GM21526 (cell line): Measurements from ENCODE around the gene PTK7.
"Not testable (repeated sequence)": the region's sequence is repeated elsewhere in the genome, so short reads cannot be mapped to it uniquely, and the experiment has no call there.

Source experiments
- ATAC-seq: cut with Tn5 transposase; IDR thresholded peaks from one replicate; pipeline ENCODE4 v1.9.1; 2021; ENCODE audit warnings: moderate library complexity; ENCODE audit not compliant: unreplicated experiment, low FRiP score

PTK7 gene

GRCh38 chr6:43075670-43076463, at the start of gene PTK7:
Gene PTK7, plus strand, starts transcription at chr6:43076314. Its CDS starts 175 bp downstream, at chr6:43076489.
- ATAC-seq, result no peak

GRCh38 chr6:43026365-43026764, 49.7 kb upstream of the PTK7 start:
- no peak for ATAC-seq

- ATAC-seq, result no peak
These were observed 47.0 kb upstream of the PTK7 start for GRCh38 chr6:43029120-43029519.

- no peak for ATAC-seq
These were observed 43.8 kb upstream of the PTK7 start for GRCh38 chr6:43032326-43032725.

DNA sequence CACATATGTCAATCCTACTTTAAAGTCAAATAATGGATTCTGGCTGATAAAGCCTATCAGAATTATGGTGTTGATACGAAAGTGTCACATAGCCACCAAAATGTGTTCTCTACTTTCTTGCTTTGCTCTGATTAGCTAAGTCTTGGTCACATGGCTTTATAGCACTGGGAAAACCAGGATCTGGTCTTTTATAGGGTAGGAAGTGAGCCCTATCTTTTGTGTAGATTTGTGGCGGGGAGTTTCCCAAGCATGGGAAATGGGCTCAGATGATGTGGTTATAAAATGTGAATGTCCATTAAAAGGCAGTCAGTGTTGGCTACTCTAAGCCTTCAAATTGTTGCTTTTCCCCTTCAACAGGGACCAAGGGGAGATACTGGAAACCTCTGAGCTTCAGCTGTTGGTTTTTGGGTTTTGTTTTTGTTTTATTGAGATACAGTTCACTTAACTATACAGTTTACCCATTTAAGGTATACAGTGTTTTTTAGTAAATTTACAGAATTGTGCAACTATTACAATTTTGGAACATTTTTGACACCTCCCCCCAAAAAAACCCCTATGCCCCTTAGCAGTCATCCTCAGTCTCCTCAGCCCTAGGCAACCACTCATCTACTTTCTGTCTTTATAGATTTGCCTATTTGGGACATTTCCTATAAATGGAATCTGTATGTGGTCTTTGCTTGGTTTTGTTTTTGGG, 42.5 kb upstream of the PTK7 start:
- ATAC-seq, result no peak

- ATAC-seq, result no peak
These were observed 42.0 kb upstream of the PTK7 start for GRCh38 chr6:43034190-43034525.

DNA sequence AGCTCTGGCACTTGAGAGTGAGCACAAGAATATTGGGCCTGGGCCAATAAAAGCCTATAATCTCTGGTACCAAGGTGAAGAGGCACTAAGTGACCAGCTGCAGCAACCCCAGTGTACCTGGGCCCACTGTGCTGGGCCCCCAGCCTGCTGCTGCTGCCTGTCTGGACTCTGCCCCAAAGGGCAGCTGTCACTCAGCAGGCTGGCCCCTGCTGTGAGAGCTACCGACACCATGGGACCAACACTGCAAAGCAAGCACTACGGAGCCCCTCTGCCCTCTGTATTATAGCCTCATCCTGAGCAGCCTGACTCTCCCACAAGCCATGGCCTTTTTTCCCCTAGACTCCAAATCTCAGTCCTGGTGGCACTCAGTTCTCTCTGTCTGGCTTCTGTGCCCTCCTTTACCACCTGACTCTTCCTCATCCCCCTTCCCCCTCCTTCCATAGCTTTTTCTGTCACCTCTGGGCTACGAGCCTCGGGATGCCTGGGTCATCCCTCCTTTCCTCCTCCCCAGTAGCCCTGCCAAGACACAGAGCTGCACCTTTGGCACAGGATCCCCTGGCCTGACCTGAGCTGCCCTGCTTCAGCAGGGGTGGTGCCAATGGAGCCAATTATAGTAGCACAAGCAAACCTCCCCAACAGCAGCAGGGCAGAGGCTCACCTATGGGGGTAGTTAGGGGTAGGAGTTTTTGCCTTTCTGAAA, 40.5 kb upstream of the PTK7 start:
- ATAC-seq, result no peak

DNA sequence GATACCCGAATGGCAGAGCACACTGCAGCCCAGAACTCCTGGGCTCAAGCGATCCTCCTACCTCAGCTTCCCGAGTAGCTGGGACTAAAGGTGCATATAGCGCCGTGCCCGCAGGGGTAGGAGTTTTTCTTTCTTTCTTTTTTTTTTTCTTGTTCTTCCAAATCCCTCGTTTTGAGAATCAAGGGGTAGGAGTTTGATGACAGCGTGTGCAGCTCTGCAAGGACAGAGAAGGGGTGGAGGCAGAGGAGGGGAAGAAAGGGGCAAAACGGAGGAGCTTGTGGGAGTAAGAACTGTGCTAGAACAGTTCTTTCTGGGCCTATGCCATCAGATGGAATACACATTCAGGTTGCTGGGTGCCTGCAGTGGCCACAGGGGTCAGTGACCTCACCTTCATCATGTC, 39.4 kb upstream of the PTK7 start:
- ATAC-seq, result no peak

DNA sequence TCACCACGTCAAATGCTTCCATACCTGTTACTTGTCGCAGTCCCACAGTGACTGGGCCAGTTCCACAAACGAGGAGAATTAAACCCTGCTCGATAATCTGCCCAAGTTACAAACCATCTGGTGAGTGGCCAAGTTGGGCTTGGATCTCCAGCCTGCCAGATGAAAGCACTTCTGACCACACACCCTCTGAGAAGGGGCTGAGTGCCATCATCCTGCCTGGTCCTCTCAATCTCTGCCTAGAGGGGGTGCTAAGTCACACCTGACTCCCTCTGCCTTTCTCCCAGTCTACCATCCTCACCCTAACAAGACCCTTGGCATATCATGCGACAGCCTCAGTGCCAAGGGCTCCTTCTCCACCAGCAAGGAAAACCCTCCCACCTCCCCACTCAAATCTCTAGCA, 38.9 kb upstream of the PTK7 start:
- ATAC-seq, result no peak

DNA sequence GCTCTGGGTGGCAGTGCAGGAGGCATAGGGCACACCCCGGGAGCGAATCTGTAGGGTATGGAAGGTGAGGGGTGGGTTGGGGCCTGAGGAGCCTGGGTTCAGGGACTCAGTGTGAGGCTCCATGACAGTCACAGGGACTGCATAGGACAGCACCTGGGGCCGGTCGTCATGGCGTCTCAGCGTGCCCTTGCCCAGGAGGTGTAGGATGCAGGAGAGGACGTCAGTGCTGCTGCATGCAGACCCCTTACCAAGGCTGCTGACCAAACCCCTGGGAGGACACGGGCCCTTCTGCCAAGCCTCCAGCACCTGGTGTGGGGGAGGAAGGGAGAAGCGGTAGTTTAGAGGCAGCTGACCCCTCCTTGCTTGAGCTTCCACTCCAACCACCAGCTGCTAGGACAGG, 38.4 kb upstream of the PTK7 start:
- no peak for ATAC-seq

DNA sequence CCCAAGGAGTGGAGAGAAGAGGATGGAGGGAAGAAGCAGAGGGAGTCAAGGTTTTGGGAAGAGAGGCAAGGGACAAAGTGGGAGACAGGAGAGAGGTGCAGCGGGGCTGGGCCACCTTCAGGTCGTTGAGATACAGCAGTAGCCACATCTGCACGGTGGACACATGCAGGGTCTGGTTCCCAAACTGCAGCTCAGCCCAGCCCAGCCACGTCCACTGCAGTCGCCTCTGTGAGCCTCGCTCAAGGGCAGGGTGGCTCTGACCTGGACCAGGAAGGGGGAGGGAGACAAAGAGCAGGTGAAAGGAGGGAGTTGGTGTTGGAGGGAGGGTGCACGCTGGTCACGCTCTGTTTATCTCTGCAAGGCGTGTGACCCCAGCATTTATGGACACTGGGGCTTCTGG, 37.4 kb upstream of the PTK7 start:
- ATAC-seq, result no peak

DNA sequence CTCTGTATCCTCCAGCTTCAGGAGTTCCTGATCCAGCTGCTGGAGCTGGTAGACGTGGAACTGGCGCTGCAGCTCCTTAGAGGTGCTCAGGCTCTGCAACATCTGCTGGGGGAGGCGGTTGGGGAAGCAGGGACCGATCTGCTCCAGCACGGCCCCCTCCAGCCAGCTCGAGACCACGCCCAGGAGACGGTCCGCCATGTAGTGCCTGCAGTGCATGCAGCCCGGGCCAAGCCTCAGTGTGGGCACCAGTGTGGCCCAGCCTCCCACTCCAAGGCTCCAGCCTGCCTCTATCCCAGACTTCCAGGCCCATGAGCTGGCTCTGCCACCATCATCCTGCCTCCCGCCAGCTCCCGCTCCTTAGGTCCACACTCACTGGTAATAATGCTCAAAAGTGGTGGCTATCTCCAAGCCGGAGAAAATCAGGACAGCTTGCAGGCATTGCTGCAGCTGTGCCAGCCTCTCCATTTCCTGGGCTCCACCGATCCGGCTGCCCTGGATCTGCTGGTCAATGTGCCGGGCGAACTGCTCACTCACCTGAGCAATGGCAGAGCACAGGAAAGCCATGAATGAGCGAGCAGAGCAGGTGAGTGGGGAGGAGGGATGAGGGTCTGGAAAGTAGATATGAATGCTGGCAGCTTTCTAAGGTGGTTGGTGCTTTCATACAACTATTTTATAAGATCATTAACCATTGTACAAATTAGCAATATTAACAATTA, 35.4 kb upstream of the PTK7 start:
- ATAC-seq, result no peak

GRCh38 chr6:43041475-43041874, 34.6 kb upstream of the PTK7 start:
- ATAC-seq, result not testable (repeated sequence)

DNA sequence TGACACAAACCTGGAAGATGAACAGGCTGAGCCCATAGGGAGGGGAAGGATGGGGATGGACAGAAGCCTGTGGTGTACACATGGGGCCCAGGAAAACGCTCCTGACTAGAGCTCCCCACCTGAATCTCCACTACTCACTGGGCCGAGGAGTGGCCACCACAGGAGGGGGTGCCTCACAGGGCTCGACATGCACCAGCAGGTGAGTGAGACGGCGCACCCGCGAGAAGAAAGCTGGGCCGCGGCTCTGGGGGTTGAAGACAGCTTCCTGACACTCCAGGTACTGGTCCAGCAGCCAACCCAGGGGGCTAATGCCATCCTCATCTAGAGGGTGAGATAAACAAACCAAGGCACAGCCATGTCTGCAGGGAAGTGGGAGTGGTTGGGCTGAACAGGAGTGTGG, 32.8 kb upstream of the PTK7 start:
- ATAC-seq, result no peak

GRCh38 chr6:43045371-43045930, 30.7 kb upstream of the PTK7 start:
- ATAC-seq, result no peak

DNA sequence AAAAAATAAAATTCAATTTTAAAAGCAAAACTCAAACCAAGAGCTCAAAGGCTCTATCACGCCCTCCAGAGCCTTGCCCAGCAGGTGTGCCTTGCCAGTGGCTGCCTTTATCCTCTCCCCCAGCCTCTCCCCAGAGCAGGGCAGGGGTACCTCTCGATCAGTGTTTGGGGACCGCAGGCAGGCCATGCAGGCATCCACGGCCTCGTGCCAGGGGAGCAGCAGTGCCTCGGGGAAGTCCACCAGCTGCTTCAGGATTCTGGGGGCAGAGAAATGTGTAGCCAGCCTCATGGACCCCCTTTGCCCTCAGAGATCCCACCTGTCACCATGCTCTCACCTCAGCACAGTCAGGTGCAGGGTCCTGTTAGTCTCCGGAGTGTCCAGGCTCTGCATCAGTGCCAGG, 28.1 kb upstream of the PTK7 start:
- ATAC-seq, result no peak

DNA sequence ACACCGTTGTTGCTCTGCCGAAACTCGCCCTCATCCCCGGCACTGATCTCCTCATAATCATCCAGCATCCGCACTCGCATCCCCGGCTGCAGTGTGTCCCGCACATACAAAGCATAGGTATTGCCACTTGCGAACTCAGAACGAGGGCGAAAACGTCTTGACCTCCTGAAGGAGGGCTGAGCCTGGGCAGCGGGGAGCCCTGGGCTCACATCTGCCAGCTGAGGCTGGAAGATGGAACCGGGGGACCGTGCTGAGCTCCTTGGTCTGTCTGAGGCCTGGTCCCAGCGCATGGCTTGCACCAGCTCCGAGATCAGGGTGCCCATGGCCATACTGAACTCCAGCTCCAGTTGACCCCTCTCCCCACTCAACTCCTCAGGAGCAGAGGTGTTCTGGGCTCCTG, 25.1 kb upstream of the PTK7 start:
- ATAC-seq, result no peak

DNA sequence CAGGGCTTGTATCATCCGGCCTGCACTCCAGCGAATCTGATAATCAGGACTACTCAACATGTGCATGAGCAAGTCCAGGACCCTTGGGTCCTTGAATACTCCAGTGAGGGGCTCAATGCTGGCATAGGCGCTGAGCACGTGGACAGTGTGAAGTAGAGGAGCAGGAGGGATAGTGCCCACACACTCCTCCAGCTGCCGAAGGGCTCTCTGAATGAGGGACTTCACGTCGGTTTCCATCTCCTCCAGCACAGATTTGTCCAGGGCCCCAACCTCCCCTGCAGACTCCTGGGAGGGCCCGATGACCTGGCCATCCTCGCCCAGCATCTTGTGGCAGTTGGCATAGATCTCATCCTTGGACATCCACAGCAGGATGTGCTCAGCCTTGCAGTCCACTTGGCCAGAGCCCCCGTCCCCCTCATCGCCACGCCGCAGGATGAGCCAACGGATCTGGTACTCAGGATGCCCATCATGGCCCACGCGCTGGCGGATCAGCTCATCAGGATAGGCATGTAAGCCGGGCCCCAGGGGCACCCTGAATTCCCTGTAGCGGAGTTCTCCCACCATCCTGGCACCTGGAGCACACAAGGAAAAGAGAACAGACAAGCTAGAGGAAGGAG, 23.8 kb upstream of the PTK7 start:
- no peak for ATAC-seq

GRCh38 chr6:43052842-43053544, 23.1 kb upstream of the PTK7 start:
- peak; percentile 7 for ATAC-seq
